Vagina (tissue), 2 donors: ENCODE measurements around the gene PKD2L1.

Experiments used
- POLR2A ChIP-seq, 2 donors: fragments of 450-650 bp; IDR thresholded peaks; one replicate each; pipeline ENCODE4 v1.6.1; 2017; ENCODE audit warnings: antibody characterized with exemption in 2 of 2, mild to moderate bottlenecking in 2 of 2, moderate library complexity in 2 of 2
- TF ChIP-seq, protein P1 (sequence below), 3 experiments: fragments of 450-650 bp in 2 of 3; fragments of 200-600 bp in 1 of 3; sonication (generic) in 1 of 3; IDR thresholded peaks; one replicate each; pipeline ENCODE4 v1.5.1; 2017 to 2019; ENCODE audit warnings: antibody characterized with exemption in 3 of 3, mild to moderate bottlenecking in 2 of 3, moderate library complexity in 2 of 3

- TF ChIP-seq, protein P1, sequence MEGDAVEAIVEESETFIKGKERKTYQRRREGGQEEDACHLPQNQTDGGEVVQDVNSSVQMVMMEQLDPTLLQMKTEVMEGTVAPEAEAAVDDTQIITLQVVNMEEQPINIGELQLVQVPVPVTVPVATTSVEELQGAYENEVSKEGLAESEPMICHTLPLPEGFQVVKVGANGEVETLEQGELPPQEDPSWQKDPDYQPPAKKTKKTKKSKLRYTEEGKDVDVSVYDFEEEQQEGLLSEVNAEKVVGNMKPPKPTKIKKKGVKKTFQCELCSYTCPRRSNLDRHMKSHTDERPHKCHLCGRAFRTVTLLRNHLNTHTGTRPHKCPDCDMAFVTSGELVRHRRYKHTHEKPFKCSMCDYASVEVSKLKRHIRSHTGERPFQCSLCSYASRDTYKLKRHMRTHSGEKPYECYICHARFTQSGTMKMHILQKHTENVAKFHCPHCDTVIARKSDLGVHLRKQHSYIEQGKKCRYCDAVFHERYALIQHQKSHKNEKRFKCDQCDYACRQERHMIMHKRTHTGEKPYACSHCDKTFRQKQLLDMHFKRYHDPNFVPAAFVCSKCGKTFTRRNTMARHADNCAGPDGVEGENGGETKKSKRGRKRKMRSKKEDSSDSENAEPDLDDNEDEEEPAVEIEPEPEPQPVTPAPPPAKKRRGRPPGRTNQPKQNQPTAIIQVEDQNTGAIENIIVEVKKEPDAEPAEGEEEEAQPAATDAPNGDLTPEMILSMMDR (IDR thresholded peaks at IDR 0.05), result no peak
- no peak for TF ChIP-seq POLR2A (IDR thresholded peaks at IDR 0.05)
Observed at GRCh38 chr10:100319707-100320402, 10.2 kb downstream of the PKD2L1 start.
